K562 (cell line): Measurements from ENCODE around the gene CPED1. TPM values are rescaled to one million over a fixed set of nuclear protein-coding genes. Genes with fewer than 3 reads are reported as not detected.

ENCODE experiments used
- HNRNPK ChIP-seq: fragments of 200-400 bp; formaldehyde crosslinking; IDR thresholded peaks from one replicate; pipeline ENCODE4 v1.6.1; 2018; ENCODE audit warnings: mild to moderate bottlenecking, low read depth, low read length; ENCODE audit not compliant: poor library complexity, severe bottlenecking
- KLF6 ChIP-seq: fragments of 250-450 bp; sonication (Bioruptor Pico); IDR thresholded peaks from 2 replicates; pipeline ENCODE4 v1.4.0; 2020; ENCODE audit warnings: mild to moderate bottlenecking, moderate library complexity, borderline replicate concordance
- MEF2D ChIP-seq: conservative IDR thresholded peaks from 2 replicates; pipeline ENCODE4 v1.6.1; 2016; ENCODE audit warnings: low read depth, missing genetic modification characterization, missing compliant biosample characterization
- MIER1 ChIP-seq: fragments of 450-650 bp; IDR thresholded peaks from 2 replicates; pipeline ENCODE4 v1.6.1; 2016; ENCODE audit warnings: antibody characterized with exemption, mild to moderate bottlenecking, low read depth
- MYC ChIP-seq, 2 experiments: fragments of 250-450 bp in 1 of 2; sonication (Bioruptor Pico) in 1 of 2; IDR thresholded peaks; 2 replicates each; pipeline versions ENCODE4 v1.5.1 to v1.6.1; 2012 to 2021; ENCODE audit warnings: low read depth in 2 of 2, borderline replicate concordance in 1 of 2, improper control_type of control experiment in 1 of 2, low read length in 1 of 2, mild to moderate bottlenecking in 1 of 2, moderate library complexity in 1 of 2
- RNF219 ChIP-seq: fragments of 250-450 bp; sonication (Bioruptor Pico); IDR thresholded peaks from 2 replicates; pipeline ENCODE4 v1.5.0; 2022; ENCODE audit warnings: mild to moderate bottlenecking
- SAP30 ChIP-seq: fragments of 200-600 bp; sonication (generic); IDR thresholded peaks from 2 replicates; pipeline ENCODE4 v1.6.1; 2012; ENCODE audit warnings: borderline replicate concordance, low read depth, mild to moderate bottlenecking, moderate library complexity, low read length, control low read depth, inconsistent platforms; ENCODE audit not compliant: insufficient read depth, poor library complexity, severe bottlenecking
- SMAD3 ChIP-seq: fragments of 450-650 bp; formaldehyde crosslinking; conservative IDR thresholded peaks from 2 replicates; pipeline ENCODE4 v1.4.0; 2020; ENCODE audit warnings: mild to moderate bottlenecking
- ZNF592 ChIP-seq: fragments of 450-650 bp; IDR thresholded peaks from 2 replicates; pipeline ENCODE4 v1.6.1; 2017; ENCODE audit warnings: antibody characterized with exemption, mild to moderate bottlenecking
- polyA plus RNA-seq, 8 experiments: library from polyadenylated mRNA; depleted of rRNA in 4 of 8; stranded (reverse) in 5 of 8; unstranded in 3 of 8; fragments of >200 nt; fragmentation: Nextera tagmentation in 2 of 8; fragmentation: Illumina TruSeq in 1 of 8; extraction: Ambion mirVana in 2 of 8; extraction: Trizol in 1 of 8; gene quantifications; 2 replicates each; pipeline versions ENCODE4 v1.2.1 to v1.2.3, GENCODE V29; 2011 to 2014; ENCODE audit warnings: inconsistent platforms in 1 of 8, missing spikeins in 1 of 8
- total RNA-seq, 7 experiments: library from RNA; depleted of rRNA in 6 of 7; stranded (reverse); fragments of >200 nt in 6 of 7; fragmentation: Illumina TruSeq in 2 of 7; extraction: Trizol in 2 of 7; gene quantifications; 2 replicates each; pipeline versions ENCODE4 v1.2.1 to v1.2.3, GENCODE V29; 2011 to 2021; ENCODE audit warnings: low replicate concordance in 1 of 7
- TF ChIP-seq, protein P1 (sequence below): fragments of 250-450 bp; sonication (Bioruptor Pico); IDR thresholded peaks from 2 replicates; pipeline ENCODE4 v1.8.0; 2022; ENCODE audit warnings: inconsistent platforms
- TF ChIP-seq, protein P2 (sequence below): IDR thresholded peaks from 2 replicates; pipeline ENCODE4 v1.6.1; 2012; ENCODE audit warnings: low read depth, low read length, improper control_type of control experiment, borderline replicate concordance

Gene CPED1
- total and polyA plus RNA-seq, 9 of the 15 experiments (the other 6 are each of a cell fraction or from before 2014, with no cell fraction given): 195 to 393 (median 290) TPM

- no peak for TF ChIP-seq KLF6 (CRISPR knock-in tag)
- no peak for TF ChIP-seq MEF2D (tag)
- no peak for TF ChIP-seq RNF219 (CRISPR knock-in tag)
- TF ChIP-seq, protein P1, sequence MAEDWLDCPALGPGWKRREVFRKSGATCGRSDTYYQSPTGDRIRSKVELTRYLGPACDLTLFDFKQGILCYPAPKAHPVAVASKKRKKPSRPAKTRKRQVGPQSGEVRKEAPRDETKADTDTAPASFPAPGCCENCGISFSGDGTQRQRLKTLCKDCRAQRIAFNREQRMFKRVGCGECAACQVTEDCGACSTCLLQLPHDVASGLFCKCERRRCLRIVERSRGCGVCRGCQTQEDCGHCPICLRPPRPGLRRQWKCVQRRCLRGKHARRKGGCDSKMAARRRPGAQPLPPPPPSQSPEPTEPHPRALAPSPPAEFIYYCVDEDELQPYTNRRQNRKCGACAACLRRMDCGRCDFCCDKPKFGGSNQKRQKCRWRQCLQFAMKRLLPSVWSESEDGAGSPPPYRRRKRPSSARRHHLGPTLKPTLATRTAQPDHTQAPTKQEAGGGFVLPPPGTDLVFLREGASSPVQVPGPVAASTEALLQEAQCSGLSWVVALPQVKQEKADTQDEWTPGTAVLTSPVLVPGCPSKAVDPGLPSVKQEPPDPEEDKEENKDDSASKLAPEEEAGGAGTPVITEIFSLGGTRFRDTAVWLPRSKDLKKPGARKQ (CRISPR knock-in tag): no peak
- no peak for TF ChIP-seq SMAD3 (CRISPR knock-in tag)
- TF ChIP-seq SAP30: no peak
- TF ChIP-seq, protein P2, sequence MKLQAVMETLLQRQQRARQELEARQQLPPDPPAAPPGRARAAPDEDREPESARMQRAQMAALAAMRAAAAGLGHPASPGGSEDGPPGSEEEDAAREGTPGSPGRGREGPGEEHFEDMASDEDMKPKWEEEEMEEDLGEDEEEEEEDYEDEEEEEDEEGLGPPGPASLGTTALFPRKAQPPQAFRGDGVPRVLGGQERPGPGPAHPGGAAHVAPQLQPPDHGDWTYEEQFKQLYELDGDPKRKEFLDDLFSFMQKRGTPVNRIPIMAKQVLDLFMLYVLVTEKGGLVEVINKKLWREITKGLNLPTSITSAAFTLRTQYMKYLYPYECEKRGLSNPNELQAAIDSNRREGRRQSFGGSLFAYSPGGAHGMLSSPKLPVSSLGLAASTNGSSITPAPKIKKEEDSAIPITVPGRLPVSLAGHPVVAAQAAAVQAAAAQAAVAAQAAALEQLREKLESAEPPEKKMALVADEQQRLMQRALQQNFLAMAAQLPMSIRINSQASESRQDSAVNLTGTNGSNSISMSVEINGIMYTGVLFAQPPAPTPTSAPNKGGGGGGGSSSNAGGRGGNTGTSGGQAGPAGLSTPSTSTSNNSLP: peak; percentile 6; the same call in 1 of the 2 replicates
- TF ChIP-seq HNRNPK: no peak
- 0 out of 2 replicates have a peak, but pooled peaks have one; percentile 10 for TF ChIP-seq MYC (IDR thresholded peaks at IDR 0.05; ENCODE audit: low read depth, low read length)
- TF ChIP-seq MYC (CRISPR knock-in tag; IDR thresholded peaks at IDR 0.05; ENCODE audit: borderline replicate concordance, low read depth): no peak
- no peak for TF ChIP-seq MIER1
- TF ChIP-seq ZNF592: peak; percentile 26
Measured at GRCh38 chr7:120998996-120999565, 10.6 kb downstream of the CPED1 start (continued).
